Retina (tissue), 1 donor: ENCODE measurements around the gene SRPRA.
A peak's percentile ranks its signal among the peaks of the same experiment; 100 is the strongest.
"Not testable (repeated sequence)": the region's sequence is repeated elsewhere in the genome, so short reads cannot be mapped to it uniquely, and the experiment has no call there.

ENCODE experiments used
- DNase-seq: peaks from one replicate; pipeline ENCODE4 v3.0.0-alpha.2; 2016

The SRPRA gene, protein sequence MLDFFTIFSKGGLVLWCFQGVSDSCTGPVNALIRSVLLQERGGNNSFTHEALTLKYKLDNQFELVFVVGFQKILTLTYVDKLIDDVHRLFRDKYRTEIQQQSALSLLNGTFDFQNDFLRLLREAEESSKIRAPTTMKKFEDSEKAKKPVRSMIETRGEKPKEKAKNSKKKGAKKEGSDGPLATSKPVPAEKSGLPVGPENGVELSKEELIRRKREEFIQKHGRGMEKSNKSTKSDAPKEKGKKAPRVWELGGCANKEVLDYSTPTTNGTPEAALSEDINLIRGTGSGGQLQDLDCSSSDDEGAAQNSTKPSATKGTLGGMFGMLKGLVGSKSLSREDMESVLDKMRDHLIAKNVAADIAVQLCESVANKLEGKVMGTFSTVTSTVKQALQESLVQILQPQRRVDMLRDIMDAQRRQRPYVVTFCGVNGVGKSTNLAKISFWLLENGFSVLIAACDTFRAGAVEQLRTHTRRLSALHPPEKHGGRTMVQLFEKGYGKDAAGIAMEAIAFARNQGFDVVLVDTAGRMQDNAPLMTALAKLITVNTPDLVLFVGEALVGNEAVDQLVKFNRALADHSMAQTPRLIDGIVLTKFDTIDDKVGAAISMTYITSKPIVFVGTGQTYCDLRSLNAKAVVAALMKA

DNA sequence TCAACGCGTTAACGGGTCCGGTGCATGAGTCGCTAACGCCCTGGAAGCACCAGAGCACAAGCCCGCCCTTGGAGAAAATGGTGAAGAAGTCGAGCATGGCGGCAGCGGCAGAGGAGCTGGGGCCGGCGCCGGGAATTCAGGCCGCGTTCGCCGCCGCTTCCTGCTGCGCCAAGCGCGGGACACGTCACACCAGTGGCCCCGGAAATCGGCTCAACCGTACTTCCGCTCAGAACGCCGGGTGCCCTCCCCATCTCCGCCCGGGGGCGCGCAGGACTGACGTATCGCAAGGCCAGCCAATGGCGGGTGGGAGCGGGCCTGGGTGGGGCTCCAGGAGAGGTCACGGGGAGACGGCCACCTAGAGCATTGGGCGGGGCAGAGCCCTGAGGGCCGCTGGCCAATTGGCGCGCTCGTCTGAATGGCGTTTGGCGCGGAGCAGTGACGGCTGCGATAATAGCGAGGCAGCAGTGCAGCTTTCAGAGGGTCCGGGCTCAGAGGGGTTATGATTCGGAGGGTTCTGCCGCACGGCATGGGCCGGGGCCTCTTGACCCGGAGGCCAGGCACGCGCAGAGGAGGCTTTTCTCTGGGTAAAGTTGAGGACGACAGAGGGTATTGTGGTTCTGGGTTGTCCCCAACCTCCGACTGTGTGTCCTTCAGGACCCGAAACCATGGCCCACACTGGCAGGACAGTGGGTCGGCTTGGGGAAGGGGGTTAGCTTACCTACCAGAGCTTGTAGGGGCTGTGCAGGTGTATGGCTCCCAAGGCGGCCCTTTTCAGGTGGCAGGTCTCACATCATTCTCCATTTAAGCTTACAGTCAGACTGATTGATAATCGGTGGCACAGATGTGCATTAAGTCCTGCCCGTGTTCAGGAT, at the start of gene SRPRA, which contains the start of gene FOXRED1:
Gene SRPRA, minus strand, starts transcription at position 188 of the 872 bp plus-strand sequence. Its CDS starts 91 bp downstream, at position 97.
Gene FOXRED1, plus strand, starts transcription at position 447 of the 872 bp plus-strand sequence. Its CDS starts 53 bp downstream, at position 500.
- DNase-seq: peak; percentile 99

DNA sequence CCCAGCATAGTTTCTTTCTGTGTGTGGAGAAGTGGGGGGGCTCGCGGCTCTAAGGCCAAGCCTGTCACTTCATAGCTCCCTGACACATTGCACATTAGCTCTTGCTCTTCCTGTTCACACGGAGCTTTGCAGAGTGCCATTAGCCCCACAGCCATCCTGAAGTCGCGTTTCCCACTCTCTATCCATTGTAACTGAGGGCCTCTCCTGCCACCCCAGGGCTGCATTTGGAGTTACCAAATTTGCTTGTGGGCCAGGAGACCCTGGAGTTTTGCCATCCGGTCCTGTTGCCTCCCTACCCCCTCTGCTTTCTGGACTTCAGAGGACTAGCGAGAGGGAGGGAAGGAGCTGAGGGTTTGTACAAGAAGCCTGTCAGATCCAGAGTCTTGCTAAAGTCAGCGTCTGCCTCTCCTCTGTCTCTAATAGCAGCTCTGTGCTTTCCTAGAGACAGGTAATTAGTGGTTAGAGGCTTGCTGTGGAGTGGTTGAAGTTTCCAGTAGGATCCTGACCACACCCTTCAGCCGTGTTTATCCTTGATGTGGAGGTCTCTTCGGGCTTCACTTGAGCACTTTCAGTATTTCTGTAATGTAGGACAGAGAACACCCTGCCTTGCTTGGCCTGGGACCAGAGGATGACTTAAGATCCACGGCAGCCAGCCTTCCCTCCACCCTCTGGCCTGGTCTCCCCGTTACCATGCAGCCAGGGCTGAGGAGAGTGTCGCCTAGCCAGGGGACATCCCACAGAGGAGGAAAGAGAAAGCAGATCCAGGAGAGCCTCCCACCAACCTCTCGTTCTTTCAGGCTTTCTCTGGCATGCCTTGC, 49.3 kb upstream of the SRPRA start:
- DNase-seq: no peak

DNA sequence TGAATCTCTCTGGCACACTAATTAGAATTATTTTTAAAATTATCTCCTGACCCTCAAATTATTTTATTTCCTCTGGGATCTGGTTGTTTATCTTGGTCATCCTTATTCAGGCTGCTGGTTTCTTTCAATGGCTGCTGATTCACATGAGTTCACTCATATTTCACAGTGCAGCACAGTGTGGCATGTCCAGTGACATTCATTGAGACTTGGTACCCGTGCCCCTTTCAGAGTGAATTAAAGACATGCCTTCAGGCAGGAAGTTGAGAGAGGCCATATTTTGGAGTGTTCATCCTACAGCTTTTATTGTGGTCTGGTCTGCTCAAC, 48.7 kb upstream of the SRPRA start:
- no peak for DNase-seq

DNA sequence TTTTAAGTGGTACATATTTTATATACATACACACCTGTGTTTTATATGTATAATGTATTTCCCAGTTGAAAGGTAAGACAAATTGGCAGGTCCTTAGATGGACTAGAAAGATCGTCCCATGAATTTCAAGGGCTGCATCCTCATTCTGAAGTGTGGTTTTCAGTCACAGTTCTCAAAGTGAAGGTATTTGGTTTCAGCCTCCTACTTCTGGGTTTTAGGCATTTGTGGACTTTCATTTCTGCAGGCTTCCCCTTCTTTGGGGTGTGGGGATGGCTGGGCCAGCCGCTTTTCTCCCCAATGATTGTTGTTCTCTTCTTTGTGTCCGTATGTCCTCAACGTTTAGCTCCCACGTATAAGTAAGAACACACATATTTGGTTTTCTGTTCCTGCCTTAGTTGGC, 45.1 kb upstream of the SRPRA start:
- no peak for DNase-seq

DNA sequence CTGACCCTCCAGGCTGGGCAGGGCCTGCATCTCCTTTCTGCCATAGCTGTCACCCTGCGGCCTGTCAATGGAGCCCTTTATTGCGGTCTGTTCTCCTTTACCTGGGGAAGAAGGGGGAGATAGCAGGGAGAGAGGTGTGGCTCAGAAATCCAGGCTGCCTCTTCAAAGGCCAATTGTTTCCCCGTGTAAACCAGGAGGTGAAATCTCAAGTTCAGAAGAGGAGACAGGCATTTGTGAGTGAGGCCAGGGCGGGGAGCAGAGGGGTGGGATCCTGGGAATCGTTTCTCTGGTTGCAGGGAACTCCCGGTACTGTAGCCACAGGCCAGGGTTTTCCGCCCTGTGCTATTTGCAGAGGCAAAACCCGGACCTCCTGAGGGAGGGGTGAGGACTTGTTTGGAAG, 44.3 kb upstream of the SRPRA start:
- no peak for DNase-seq

DNA sequence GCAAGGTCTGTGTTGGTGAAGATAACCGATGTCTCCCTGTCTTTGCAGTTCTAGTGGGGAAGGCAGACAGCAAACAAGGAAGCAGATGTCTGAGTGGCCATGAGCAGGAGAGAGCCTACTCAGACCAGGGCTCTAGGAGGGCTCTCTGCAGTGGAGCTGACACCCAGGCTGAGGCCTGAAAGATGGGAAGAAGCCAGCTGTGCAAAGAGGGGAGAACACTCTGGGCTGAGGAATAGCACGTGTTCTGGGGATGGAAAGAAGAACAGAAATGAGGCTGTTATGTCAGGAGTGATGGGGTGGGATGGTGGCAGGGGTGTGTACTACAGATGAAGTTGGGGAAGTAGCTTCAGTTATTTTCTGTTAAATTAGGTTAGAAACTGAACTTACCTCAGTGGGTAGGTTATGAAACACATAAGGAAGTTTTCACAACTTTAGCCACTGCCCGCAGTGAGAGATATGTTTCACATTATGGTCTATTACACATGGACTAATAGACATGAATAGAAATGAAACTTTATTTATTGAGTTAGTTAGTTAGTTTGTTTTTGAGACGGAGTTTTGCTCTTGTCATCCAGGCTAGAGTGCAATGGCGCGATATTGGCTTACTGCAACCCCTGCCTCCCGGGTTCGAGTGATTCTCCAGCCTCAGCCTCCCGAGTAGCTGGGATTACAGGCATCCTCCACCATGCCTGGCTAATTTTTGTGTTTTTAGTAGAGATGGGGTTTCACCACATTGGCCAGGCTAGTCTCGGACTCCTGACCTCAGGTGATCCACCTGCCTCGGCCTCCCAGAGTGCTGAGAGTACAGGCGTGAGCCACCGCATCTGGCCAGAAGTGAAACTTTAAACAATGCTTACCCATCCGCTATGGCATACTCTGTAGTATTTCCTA, 43.0 kb upstream of the SRPRA start:
- no peak for DNase-seq

DNA sequence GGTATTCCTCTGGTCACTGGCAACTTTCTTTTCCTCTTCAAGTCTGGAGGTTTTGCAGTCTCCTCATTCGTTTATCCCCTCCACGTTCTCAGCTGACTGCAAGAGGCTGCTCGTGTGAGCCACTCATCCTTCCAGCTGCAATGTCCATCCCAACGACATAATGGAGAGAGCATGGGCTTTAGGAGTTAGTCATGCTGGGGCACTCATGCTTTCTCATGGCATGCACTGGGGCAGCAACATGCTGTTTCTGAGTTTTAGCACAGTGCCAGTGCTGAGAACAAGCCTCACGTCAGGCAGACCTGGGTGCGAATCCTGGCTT, 42.3 kb upstream of the SRPRA start:
- DNase-seq: no peak

DNA sequence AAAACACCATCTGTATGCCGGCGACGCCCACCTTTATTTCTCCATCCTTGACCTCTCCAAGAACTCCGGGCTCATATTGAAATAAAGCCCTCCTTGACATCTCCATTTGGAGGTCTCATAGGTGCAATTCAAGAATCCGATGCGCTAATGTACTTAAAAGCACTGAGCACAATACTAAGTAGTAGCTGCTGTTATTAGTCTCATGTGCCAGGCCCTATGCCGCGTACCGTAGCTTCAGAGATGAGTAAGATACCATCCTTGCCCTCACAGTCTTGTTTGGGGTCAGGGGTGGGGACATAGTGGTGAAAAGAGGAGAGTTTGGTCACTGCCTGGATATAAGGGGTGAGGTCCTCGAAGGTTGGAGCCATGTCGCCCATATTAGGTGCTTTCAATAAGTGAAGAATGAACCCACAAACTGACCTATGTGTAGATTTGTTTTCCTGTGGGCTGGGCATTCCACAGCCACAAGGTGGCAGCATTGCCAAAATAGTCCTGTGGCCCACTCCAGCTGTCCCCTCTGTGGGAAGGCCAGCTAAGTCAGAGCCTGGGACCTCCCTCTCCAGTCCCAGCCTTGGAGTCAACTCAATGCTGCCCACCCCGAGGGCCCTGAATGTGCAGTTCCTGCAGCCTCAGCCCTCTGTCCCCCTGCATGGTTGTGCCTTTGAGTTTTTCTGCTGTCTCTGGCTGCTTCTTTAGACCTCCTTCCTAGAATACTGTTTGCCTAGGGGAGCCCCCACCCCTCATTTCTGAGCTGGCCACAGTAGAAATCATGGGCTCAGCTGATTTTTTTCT, 41.7 kb upstream of the SRPRA start:
- DNase-seq: peak; percentile 81

DNA sequence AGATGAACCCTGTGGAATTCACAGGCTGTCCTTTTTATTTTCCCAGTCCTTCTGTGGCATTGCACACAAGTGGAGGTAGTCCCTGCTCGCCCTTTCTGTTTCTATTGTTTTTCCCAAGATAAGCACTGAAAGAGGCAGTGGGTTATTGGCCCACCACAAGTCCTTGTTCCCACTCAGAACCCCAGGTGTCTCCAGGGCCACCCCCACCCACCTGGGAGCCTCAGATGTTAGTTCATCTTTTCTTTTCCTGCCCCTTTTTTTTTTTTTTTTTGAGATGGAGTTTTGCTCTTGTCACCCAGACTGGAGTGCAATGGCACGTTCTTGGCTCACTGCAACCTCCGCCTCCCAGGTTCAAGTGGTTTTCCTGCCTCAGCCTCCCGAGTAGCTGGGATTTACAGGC, 40.1 kb upstream of the SRPRA start:
- not testable (repeated sequence) for DNase-seq

DNA sequence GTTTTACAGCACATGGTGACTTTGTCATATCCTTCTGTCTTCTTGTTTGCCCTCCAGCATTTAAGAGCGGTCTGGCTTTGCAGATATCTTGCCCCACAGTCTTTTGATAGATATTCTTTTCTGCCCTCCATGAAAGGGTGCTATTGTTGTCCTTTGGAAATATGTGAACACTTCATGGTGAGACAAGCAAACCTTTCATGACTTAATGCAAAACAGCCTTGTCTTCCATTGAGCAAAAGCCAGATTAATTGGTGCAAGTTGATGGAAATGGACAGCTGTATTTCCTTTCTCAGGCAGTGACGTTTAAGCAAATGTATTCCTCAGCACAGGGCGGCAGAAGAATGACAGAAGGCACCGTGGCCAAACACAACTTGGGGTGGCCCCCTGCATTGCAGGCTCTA, 39.6 kb upstream of the SRPRA start:
- no peak for DNase-seq

DNA sequence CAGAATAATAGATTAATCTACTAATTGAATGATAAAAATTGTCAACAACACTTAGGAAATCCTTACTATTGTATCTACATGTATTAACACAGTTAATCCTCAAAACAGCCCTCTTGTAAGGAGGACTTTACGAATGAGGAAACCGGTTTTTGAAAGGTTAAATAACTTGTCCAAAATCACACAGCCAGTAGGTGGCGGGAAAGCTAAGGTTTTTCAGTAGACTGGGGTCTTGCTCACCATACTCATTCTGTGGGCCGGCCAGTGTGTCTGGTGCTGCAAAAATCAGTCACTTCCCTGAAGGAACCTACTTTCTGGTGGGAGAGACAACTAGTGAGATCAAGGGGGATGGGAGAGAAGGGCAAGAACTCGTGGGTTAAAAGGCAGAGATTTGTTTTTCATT, 39.0 kb upstream of the SRPRA start:
- no peak for DNase-seq

DNA sequence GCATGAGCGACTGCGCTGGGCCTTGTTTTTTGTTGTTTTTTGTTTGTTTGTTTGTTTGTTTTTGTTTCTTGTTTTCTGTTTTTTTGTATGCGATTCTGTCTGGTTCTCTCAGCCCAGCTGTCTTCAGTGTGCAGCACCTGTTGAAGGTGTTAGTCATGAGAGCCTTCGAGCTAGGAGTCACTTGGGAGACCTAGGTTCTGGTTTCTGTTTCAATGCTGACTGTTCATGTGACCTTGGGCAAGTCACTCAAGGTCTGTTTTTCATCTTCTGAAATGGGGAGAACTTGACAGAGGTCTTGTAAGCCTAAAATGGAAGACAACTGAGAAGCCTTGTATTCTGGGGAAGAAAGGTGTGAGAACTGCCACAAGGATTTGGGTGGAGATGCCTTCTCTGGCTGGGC, 37.0 kb upstream of the SRPRA start:
- no peak for DNase-seq

DNA sequence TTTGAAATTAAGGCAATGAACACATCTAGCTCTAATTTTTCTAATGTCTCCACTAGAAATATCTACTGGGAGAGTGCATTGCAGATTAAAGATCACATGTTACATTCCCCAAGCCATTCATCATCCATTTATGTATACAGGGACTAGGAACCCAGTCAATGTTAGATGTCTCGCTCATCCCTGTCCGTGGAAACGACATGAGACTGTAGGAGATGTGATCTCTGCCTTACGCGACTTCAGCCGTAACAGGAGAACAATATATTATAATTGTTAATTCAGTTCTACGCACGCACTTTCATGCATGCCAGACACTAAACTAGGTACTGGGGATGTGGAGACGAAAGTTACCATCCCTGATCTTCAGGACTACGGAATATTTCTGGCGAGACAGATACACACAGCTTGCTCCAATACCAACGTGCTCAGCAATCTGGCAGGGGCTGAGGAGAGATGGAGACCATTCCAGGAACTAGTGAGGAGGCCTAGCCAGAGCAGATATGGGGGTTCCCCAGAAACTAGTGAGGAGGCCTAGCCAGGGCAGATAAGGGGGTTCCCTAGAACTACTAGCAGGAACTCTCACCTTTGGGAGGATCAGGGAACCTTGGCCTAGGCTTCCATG, 35.9 kb upstream of the SRPRA start:
- peak; percentile 43 for DNase-seq

DNA sequence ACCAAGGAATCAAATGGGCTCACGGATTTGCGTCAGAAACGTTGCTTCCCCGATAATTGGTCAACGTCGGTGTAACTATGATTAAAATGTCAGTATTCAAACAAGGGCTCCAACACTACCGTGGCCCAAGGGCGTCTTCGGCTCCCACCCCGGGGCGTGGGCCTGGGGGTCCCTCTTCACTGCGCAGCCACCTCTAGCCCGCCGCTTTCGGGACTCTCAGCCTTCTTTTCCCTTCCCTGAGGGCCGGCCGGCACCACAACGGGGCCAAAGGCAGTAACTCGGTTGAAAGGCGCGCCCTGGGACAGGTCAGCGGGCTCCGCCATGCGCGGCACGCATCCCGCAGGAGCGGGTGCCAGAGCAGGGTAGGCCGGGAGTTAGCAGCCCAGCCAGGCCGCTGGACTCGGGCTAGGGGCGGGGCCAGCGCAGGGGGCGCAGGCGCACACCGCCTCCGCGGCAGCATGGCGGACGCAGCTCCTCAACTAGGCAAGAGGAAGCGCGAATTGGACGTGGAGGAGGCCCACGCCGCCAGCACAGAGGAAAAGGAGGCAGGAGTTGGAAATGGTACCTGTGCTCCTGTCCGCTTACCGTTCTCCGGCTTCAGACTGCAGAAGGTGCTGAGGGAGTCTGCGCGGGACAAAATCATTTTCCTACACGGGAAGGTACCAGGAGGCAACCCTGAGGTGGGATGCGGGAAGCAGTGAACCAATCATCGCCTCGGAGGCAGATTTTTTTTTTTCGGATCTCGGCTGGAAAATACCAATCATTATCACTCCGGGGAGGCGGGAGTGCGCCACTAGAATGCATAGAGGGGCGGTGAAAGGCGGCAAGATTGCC, 35.1 kb upstream of the SRPRA start, which contains the start of gene DCPS:
Gene DCPS, plus strand, starts transcription at position 438 of the 834 bp plus-strand sequence. Its CDS starts 21 bp downstream, at position 459.
- peak; percentile 98 for DNase-seq

DNA sequence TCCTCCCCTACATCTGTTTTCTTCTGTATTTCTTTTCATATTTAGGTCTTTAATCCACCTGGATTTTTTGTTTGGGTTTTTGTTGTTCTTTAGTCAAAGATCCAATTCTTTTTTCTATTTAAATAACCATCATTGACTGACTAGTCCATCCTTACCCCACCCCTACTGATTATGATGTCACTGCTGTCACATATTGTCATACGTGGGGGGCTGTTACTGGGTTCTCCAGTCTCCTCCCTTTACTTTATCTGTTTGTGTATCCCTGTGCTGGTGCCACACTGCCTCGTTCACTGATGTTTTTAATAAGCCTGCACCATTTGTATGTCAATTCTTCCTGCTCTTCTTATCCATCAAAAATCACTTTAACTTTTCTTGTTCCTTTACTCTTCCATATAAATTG, 28.3 kb upstream of the SRPRA start:
- no peak for DNase-seq

DNA sequence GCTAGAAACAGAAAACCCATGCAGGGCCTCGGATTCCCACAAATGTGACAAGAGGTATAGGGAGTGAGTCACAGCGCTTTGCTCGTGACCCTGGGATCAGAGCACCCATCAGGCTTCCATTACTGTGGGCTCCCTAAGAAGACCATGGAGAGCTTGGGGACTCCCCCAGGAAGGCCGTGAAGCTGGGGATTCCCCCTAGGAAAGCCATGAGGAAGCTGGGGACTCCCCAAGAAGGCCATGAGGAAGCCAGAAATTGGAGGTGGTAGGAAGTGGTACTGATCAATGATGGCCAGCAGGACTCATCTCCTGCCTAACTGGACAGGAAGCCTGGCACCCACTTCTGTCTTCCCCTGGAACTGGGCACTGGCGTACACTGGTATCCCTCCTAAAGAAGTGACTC, 25.0 kb upstream of the SRPRA start:
- DNase-seq: no peak

DNA sequence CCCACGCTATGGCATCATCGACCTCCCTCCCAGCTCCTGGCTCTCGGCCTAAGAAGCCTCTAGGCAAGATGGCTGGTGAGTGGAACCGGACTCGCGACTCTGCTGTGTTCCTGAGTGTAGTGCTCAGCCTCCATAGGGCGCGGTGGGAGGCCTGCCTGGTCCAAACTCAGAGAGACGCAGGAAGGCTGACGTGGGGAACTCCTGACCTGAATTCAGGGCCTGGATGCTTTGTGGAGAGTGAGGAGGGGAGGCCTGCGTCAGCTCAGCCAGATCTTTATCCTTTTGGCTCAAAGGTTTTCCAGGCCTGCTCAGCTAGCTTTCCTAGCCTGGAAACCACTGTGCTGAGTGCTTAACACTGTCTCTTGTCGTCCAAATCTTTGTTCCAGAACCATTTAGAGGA, 22.2 kb upstream of the SRPRA start:
- DNase-seq: no peak

DNA sequence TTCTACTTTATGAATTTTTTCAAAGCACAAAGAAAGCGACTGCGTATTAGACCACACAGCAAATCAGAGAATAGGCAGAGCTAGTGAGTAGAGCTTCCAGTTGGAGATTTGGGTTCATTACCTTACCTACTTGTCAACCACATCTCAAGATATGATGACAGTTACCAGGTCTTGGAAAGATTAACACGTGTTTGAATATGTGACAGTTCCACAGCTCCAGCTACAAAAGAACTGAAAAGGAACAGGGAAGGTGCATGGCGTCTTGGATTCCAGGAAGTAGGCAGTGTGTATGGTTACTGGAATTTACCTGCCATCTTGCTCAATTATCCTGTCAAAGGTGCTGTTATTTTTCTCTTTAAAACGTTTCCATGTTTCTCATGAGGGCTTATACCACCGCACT, 19.5 kb upstream of the SRPRA start:
- no peak for DNase-seq

DNA sequence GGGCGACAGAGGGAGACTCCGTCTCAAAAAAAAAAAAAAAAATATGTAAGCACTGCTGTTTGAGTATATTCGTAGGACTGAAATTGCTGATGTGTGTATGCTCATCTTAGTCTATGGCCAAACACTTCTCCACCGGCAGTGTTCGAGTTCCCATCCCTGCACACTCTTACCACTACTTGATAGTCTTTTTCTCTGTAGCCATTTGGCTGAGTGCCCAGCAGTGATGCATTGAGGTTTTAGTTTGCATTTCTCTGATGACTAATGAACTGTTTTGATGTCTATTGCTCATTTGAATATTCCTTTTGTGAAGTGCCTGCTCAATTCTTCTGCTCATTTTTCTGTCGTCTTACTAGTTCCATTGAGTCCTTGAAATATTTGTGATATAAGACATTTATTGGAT, 16.1 kb upstream of the SRPRA start:
- DNase-seq: no peak
